Upper lobe of left lung (tissue), 4 donors: ENCODE data around the gene ZC2HC1B.

Experiments used
- CTCF ChIP-seq, 6 experiments: fragments of 450-650 bp in 4 of 6; fragments of 200-600 bp in 2 of 6; sonication (generic) in 2 of 6; IDR thresholded peaks; one replicate each; pipeline ENCODE4 v1.5.1; 2016 to 2019; ENCODE audit warnings: antibody characterized with exemption in 6 of 6
- EP300 ChIP-seq, 4 donors: sonication (generic); formaldehyde crosslinking; IDR thresholded peaks; one replicate each; pipeline ENCODE4 v1.5.1; 2017; ENCODE audit warnings: antibody characterized with exemption in 4 of 4, control low read depth in 2 of 4
- POLR2A ChIP-seq, 4 donors: fragments of 450-650 bp; IDR thresholded peaks; one replicate each; pipeline ENCODE4 v1.5.1; 2016 to 2017; ENCODE audit warnings: antibody characterized with exemption in 4 of 4, mild to moderate bottlenecking in 2 of 4
- POLR2AphosphoS5 ChIP-seq, 2 donors: sonication (generic); formaldehyde crosslinking; IDR thresholded peaks; one replicate each; pipeline ENCODE4 v1.5.1; 2017; ENCODE audit warnings: antibody characterized with exemption in 2 of 2

- TF ChIP-seq CTCF (IDR thresholded peaks at IDR 0.05) (no peak), POLR2A (IDR thresholded peaks at IDR 0.05) (no peak), EP300 (IDR thresholded peaks at IDR 0.05) (no peak), POLR2AphosphoS5 (IDR thresholded peaks at IDR 0.05) (no peak)
Observed at GRCh38 chr6:143955971-143956370, 91.7 kb downstream of the ZC2HC1B start.
